ENCODE measurements around the gene RGR.

Gene RGR

GRCh38 chr10:84244651-84245270, at the start of gene RGR:
Gene RGR, plus strand, starts transcription at chr10:84245053. Its CDS starts 38 bp downstream, at chr10:84245091.
- no peak within 1 kb of the TSS for H2AFZ ChIP-seq (ENCODE audit: low read length)
- H4K20me1 ChIP-seq (ENCODE audit: insufficient read depth, low read length): no peaks in the 10 kb centered on the region
- no peaks in the 10 kb centered on the region for H3K4me1 ChIP-seq (ENCODE audit: insufficient read depth, low read length, severe bottlenecking)
- H3K27ac ChIP-seq (ENCODE audit: low read depth, low read length, poor library complexity, severe bottlenecking): no peak within 1 kb of the TSS
- no peak within 1 kb of the TSS for H3K4me2 ChIP-seq (ENCODE audit: low read length)
- H3K9ac ChIP-seq (ENCODE audit: low read length): no peak within 1 kb of the TSS
- TF ChIP-seq EZH2 (IDR thresholded peaks at IDR 0.05; ENCODE audit: borderline replicate concordance, low read length): no peak
- no peak for TF ChIP-seq CTCF (IDR thresholded peaks at IDR 0.05; ENCODE audit: low read length)
- H3K9me3 ChIP-seq (ENCODE audit: low read length): no peaks in the 10 kb centered on the region
- H3F3A ChIP-seq (ENCODE audit: insufficient read depth, low read length): no peaks in the 10 kb centered on the region
- no peaks in the 10 kb centered on the region for H3K27me3 ChIP-seq (ENCODE audit: insufficient read depth, low read length)
- no peaks in the 10 kb centered on the region for H3K79me2 ChIP-seq (ENCODE audit: insufficient read depth, low read length)
- H3K9me2 ChIP-seq (ENCODE audit: low read depth, low read length): no peaks in the 10 kb centered on the region
- H3K4me3 ChIP-seq (ENCODE audit: low read depth, low read length, poor library complexity, severe bottlenecking): no peak within 1 kb of the TSS
- H3K36me3 ChIP-seq (ENCODE audit: insufficient read depth, low read length): no peaks in the 10 kb centered on the region

- H3K36me3 ChIP-seq (ENCODE audit: insufficient read depth, low read length): no peaks in the 10 kb centered on the region
- H3K9me2 ChIP-seq (ENCODE audit: low read depth, low read length): no peaks in the 10 kb centered on the region
- H3K9ac ChIP-seq (ENCODE audit: low read length): no peak overlapping the region
- peaks cover 6% of the 10 kb centered on the region for H3K4me1 ChIP-seq (ENCODE audit: insufficient read depth, low read length, severe bottlenecking)
- H3K79me2 ChIP-seq (ENCODE audit: insufficient read depth, low read length): no peaks in the 10 kb centered on the region
- no peak overlapping the region for H3K4me3 ChIP-seq (ENCODE audit: low read depth, low read length, poor library complexity, severe bottlenecking)
- 0 out of 2 replicates have a peak, but pooled peaks cover 14% of the 10 kb centered on the region for H3K27me3 ChIP-seq (ENCODE audit: insufficient read depth, low read length)
- H3K9me3 ChIP-seq (ENCODE audit: low read length): no peaks in the 10 kb centered on the region
- H4K20me1 ChIP-seq (ENCODE audit: insufficient read depth, low read length): no peaks in the 10 kb centered on the region
- H3K27ac ChIP-seq (ENCODE audit: low read depth, low read length, poor library complexity, severe bottlenecking): no peak overlapping the region
- H3F3A ChIP-seq (ENCODE audit: insufficient read depth, low read length): no peaks in the 10 kb centered on the region
- no peak overlapping the region for H2AFZ ChIP-seq (ENCODE audit: low read length)
- no peak overlapping the region for H3K4me2 ChIP-seq (ENCODE audit: low read length)
- TF ChIP-seq EZH2 (IDR thresholded peaks at IDR 0.05; ENCODE audit: borderline replicate concordance, low read length) (no peak), CTCF (IDR thresholded peaks at IDR 0.05; ENCODE audit: low read length) (no peak)
Observed at GRCh38 chr10:84196083-84196482, 48.8 kb upstream of the RGR start.

- H3K9me3 ChIP-seq (ENCODE audit: low read length): no peaks in the 10 kb centered on the region
- H3K9me2 ChIP-seq (ENCODE audit: low read depth, low read length): no peaks in the 10 kb centered on the region
- no peak overlapping the region for H3K27ac ChIP-seq (ENCODE audit: low read depth, low read length, poor library complexity, severe bottlenecking)
- no peaks in the 10 kb centered on the region for H3K36me3 ChIP-seq (ENCODE audit: insufficient read depth, low read length)
- no peaks in the 10 kb centered on the region for H3K79me2 ChIP-seq (ENCODE audit: insufficient read depth, low read length)
- no peak overlapping the region for H3K4me3 ChIP-seq (ENCODE audit: low read depth, low read length, poor library complexity, severe bottlenecking)
- H3K4me2 ChIP-seq (ENCODE audit: low read length): no peak overlapping the region
- H4K20me1 ChIP-seq (ENCODE audit: insufficient read depth, low read length): no peaks in the 10 kb centered on the region
- no peak overlapping the region for H3K9ac ChIP-seq (ENCODE audit: low read length)
- H3K4me1 ChIP-seq (ENCODE audit: insufficient read depth, low read length, severe bottlenecking): peaks cover 6% of the 10 kb centered on the region
- no peaks in the 10 kb centered on the region for H3F3A ChIP-seq (ENCODE audit: insufficient read depth, low read length)
- H2AFZ ChIP-seq (ENCODE audit: low read length): no peak overlapping the region
- 0 out of 2 replicates have a peak, but pooled peaks cover 10% of the 10 kb centered on the region for H3K27me3 ChIP-seq (ENCODE audit: insufficient read depth, low read length)
- TF ChIP-seq EZH2 (IDR thresholded peaks at IDR 0.05; ENCODE audit: borderline replicate concordance, low read length) (no peak), CTCF (IDR thresholded peaks at IDR 0.05; ENCODE audit: low read length) (no peak)
Observed at GRCh38 chr10:84196941-84197340, 47.9 kb upstream of the RGR start.
